SK-MEL-5 (cell line): ENCODE results near the gene FTL. TPM values are rescaled to one million over a fixed set of nuclear protein-coding genes. Genes with fewer than 3 reads are reported as not detected.
A peak's percentile ranks its signal among the peaks of the same experiment; 100 is the strongest.

ENCODE experiments used
- DNase-seq: peaks from one replicate; pipeline ENCODE4 v3.0.0-alpha.2; 2016; ENCODE audit warnings: low read depth, low spot score
- in situ Hi-C: cut with HindIII; loops from 2 replicates; pipeline ENCODE4 v1.10.0; 2016; ENCODE audit warnings: low sequenced_read_pairs, high pct_unique_total_duplicates, low pct_unique_long_range_greater_than_20kb
- total RNA-seq: library from RNA; depleted of rRNA; stranded (reverse); fragments of >200 nt; shearing (Covaris generic); gene quantifications from 2 replicates; pipeline ENCODE4 v1.2.3, GENCODE V29; 2014

The FTL gene
- total RNA-seq, 1 experiment from 2014 or later: 1,902 TPM

DNA sequence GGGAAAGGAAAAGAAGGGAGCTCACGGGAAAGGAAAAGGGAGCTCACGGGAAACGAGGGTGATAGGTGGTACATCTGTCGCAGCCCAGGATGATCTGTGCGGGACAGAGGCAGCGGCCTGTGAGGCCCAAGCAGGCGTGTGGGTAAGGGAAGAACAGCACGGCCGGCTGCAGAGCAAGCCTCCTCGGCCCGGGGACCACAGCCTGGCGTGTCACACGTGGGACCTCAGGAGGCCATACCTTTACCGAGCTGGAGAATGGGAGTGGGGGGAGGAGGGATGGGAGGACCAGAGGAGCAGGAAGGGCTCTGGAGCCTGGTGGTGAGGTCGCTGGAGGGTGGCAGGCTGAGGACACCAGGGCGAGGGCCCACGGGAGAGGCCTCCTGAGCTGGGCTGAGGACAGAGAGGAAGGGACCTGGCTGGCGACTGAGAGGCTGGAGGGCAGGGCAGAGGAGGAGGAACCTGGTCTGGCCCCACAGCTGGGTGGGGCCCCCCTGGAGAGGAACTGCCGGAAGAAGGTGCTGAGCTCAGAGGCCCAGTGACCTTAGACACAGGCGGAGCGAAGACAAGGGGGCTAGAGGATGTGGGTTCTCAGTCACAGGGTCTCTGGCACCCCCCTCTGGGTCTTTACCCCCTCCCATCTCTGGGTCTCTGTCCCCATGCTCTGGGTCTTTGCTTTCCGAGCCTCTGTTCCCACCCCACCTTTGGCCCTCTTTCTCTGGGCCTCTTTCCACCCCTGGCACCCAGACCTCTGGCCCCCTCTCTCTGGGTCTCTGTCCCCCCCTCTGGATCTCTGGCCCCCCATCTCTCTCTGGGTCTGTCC lies 2.9 kb upstream of the FTL start:
- no peak for DNase-seq
- in situ Hi-C loops: no loop called here

DNA sequence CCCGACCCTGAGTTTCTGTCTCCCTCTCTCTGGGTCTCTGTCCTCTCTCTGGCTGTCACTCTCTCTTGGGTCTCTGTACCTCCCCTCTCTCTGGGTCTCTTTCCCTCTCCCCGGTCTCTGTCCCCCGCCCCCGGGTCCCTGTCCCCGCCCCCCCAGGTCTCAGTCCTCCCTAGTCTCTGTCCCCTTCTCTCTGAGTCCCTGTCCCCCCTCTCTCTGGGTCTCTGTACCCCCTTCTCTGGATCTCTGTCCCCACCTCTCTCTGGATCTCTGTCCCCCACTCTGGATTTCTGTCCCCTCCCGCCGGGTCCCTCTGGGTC lies 2.3 kb upstream of the FTL start:
- in situ Hi-C loops: no loop called here
- no peak for DNase-seq

DNA sequence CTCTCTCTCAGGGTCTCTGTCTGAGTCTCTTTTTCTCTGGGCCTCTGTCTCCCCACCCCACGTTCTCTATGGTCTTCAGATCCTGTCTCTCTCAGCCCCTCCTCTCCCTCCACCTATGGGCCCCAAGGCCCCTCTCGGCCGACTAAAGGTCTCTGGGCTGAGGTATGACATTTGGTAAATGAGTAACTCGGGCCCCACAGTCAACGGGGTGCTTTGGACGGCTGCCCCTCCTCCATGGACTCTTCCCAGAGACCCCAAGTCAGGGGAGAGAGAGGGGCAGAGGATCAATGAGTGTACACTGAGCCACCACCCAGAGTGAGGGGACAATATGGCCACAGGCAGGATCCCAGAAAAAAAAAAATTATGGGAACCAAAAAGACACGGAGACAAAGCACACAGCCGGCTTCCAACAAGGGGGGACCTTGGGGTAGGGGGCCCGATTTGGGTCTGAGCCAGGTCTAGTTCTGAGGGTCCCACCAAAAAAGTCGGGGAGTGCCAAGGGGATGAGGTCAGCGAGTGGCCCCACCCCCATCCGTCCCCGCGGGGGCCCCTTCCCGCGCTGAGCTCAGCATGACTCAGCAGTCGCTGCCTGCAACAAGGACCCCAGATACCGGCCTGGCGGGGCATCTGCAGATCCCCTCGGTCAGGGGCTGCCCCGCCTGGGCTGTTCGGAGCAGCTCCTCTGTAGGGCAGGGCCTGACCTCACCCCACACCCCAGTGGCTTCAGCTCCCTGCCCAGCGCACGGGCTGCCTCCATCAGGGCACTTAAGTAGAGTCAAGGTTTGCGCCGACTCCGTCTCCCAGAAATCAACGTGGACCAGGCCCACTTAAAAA lies 1.5 kb upstream of the FTL start:
- in situ Hi-C loops: no loop called here
- DNase-seq: no peak

DNA sequence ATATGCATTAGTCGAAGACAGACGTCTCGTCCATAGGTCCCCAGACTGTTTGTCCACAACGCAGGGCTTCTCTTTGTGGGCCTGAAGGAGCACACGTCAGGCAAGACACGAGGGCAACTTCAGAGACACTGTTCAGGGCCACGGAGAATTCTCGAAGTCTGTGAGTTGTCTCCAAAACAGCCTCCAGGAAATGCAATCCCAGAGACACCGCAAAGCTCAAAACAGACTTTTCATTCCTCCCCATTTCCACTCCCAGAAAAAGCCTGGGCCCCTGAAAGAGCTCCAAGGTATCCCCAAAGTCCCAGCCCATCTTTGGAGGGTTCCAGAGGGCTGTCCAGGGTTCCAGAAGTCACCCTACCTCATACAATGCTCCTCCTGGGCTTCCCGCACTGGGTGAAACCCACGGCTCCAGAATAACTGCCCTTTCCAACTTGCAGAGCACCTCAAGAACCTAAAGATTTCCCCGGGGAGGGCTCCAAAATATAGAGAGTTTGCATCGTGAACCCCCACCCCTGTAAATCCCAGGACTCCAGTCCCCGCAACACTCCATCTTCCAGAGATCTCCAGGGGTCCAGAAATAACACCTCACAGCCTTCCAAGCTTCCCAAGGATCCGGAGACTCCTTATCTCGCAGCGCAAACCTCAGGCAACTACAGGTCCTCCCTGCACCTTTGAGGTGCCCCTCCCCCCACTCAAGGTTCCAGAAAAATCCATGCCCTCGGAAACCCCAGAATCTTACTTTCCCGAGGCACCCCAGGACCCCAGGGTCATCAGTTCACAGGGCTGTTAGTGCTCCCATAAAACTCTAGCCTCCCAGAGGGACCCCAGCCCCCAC lies 687 bp upstream of the FTL start:
- in situ Hi-C loops: no loop called here
- DNase-seq: no peak

DNA sequence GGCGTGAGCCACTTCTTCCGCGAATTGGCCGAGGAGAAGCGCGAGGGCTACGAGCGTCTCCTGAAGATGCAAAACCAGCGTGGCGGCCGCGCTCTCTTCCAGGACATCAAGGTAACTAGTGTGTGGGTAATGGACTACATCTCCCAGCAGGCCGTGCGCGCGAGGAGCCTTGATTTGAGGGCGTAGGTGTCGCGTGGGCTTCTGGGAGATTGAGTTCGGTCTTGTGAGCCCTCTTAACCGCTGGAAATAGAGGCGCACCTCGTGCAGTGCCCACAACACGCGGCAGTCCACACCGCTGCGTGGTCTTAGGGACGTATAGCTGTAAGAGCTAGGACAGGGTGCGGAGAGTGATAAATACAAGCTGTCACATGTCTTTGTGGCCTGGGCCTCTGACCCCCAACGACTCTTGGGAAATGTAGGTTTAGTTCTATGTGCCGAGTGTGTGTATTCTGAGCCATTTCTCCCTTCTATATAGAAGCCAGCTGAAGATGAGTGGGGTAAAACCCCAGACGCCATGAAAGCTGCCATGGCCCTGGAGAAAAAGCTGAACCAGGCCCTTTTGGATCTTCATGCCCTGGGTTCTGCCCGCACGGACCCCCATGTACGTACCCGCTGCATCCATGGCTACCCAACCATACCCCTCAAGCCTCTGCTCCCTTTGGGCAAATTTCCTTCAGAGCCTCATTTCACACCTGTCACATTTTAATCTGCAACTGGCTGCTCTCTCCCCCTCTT lies 864 bp downstream of the FTL start:
- in situ Hi-C loops: no loop called here
- peak; percentile 90 for DNase-seq

- in situ Hi-C loops: no loop called here
- DNase-seq: no peak
Measured at GRCh38 chr19:48966541-48967345, 1.6 kb downstream of the FTL start.

- DNase-seq: no peak
- in situ Hi-C loops: no loop called here
Measured at GRCh38 chr19:48967346-48968178, 2.5 kb downstream of the FTL start.

GRCh38 chr19:48968179-48968661 lies 3.1 kb downstream of the FTL start:
- no peak for DNase-seq
- in situ Hi-C loops: no loop called here

DNA sequence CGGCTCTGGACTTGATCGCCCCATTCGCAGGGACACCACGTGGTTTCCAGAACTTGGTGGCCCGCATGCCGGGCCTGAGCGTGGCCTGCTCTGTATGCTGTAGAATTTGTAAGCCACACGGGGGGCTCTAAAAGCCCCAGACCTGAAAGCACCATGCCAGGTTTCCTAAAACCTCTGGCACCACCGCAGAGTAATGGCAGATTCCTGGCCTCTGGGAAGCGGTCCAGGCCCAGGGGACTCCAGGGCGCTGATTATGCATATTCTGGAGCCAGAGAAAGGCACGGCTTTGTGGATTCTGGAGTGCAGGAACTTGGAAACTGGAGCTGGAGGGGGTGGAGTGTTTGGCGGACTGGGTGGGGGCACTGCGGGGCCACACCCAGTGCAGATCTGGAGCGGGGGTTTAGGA lies 3.7 kb downstream of the FTL start:
- in situ Hi-C loops: no loop called here
- no peak for DNase-seq

- DNase-seq: no peak
- in situ Hi-C loops: no loop called here
Measured at GRCh38 chr19:48969276-48970138, 4.4 kb downstream of the FTL start.

DNA sequence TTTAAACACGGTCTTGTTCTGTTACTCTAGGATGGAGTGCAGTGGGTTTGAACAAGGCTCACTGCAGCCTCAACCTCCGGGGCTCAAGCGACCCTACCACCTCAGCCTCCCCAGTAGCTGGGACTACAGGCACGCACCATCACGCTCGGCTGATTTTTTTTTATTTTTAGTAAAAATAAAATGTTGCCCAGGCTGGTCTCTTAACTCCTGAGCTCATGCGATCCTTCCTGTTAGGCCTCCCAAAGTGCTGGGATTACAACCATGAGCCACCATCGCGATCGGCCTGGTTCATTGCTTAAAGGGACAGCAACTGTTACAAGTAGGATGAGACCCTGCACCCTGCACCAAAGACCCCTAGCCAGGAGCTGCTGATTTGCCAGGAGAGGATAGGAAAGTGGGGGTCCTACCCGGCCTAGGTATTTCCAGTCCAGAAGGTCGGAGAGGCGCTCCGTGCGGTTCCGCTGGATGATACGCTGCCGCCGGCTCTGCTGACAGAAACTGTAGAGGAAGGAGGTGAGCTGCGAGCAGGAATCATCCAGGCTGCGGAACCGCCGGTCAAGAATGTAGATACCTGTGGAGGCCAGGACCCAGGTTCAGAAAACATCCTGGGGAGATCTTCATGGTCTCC lies 5.1 kb downstream of the FTL start:
- in situ Hi-C loops: no loop called here
- DNase-seq: no peak

GRCh38 chr19:48970923-48971395 lies 5.8 kb downstream of the FTL start:
- in situ Hi-C loops: no loop called here
- DNase-seq: peak; percentile 78

DNA sequence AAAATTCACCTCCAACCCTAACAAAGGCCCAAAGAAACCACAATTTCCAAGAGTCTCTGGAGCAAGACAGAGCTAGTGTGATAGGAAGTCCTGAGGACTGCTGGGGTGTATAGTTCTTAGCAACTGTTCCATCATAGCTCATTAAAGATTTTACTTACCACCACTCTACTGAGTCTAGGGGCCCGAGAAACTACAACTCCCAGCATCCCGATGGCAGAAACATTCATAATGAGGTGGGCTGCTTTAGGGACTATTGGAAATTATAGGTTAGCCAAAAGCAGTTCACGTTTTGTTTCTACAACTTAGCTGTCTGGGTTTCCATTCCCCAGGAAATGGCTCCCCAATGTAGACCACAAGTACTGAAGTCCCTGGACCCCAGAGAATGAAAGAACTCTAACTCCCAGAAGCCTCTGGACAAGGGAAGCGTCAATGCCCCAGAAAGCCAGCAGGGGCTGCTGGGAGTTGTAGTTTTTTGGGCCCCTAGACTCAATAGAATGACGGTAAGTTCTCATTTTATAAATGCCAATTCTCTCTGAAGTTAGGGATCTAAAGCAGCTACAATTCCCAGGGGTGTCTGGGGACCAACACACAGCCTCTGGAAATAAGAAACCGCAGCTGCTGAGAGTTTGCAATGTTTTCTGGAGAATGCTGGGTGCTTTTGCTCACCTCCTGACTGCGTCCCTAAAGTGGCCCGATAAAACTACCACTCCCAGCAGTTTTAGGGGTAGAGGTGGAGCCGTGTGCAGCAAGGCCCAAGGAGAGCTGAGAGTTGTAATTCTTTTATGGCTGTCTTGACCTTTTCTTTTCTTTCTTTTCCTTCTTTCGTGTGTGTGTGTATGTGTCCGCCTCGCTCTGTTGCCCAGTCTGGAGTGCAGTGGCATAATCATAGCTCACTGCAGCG lies 11.1 kb downstream of the FTL start:
- DNase-seq: peak; percentile 55
- in situ Hi-C loops: no loop called here

DNA sequence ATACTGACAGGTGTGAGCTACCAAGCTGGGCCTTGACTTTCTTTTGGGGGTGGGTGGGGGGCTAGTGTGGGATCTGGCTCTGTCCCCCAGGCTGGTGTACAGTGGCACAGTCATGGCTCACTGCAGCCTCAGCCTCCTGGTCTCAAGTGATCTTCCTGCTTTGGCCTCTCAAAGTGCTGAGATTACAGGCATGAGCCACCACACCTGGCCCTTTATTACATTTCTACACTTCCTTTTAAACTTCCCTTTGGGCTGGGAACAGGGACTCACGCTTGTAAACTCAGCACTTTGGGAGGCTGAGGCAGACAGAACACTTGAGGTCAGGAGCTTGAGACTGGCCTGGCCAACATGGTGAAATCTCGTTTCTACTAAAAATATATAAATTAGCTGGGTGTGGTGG lies 12.0 kb downstream of the FTL start:
- DNase-seq: no peak
- in situ Hi-C loops: no loop called here
